Measurements from ENCODE around the gene ART1. TPM values are rescaled to one million over a fixed set of nuclear protein-coding genes. Genes with fewer than 3 reads are reported as not detected.
"Not testable (repeated sequence)": the region's sequence is repeated elsewhere in the genome, so short reads cannot be mapped to it uniquely, and the experiment has no call there.

ART1 gene
- polyA plus RNA-seq, 1 donor (not counting 4 experiments of a cell fraction or from before 2014, with no cell fraction given), result not detected

- no peak overlapping the region for H3K4me2 ChIP-seq (ENCODE audit: control insufficient read depth, extremely low read depth, insufficient read depth, low read depth, low read length)
- no peak overlapping the region for H3K27ac ChIP-seq (ENCODE audit: control insufficient read depth, insufficient read depth, low read length)
- no peak overlapping the region for H3K4me3 ChIP-seq (ENCODE audit: control insufficient read depth in 2 of 3, extremely low read depth in 1 of 3, insufficient read depth in 2 of 3, low read depth in 1 of 3, low read length in 3 of 3)
- no peaks in the 10 kb centered on the region for H4K20me1 ChIP-seq (ENCODE audit: control insufficient read depth, extremely low read depth, insufficient read depth, low read length)
- peaks cover 12% of the 10 kb centered on the region for H3K27me3 ChIP-seq (ENCODE audit: control insufficient read depth, extremely low read depth, insufficient read depth, low read length)
- dilution Hi-C loops (cut with MboI; ENCODE audit: extremely low pct_ligation_motif_present, low sequenced_read_pairs), result no loop called here
- no peak overlapping the region for H3K9ac ChIP-seq (ENCODE audit: control insufficient read depth, extremely low read depth, insufficient read depth, low read length)
- no peaks in the 10 kb centered on the region for H3K79me2 ChIP-seq (ENCODE audit: control insufficient read depth, insufficient read depth, low read length)
- peaks cover 3% of the 10 kb centered on the region for H3K4me1 ChIP-seq (ENCODE audit: control insufficient read depth, extremely low read depth, insufficient read depth, low read length)
- TF ChIP-seq CTCF (optimal IDR thresholded peaks at IDR 0.05 in 1 of 3, IDR thresholded peaks at IDR 0.05 in 1 of 3, conservative IDR thresholded peaks at IDR 0.05 in 1 of 3; ENCODE audit: extremely low read depth in 1 of 3, insufficient read depth in 2 of 3, low read length in 3 of 3), result no peak
- no peak for TF ChIP-seq EZH2 (IDR thresholded peaks at IDR 0.05; ENCODE audit: low read length)
- no peaks in the 10 kb centered on the region for H3K9me1 ChIP-seq (ENCODE audit: control insufficient read depth, extremely low read depth, insufficient read depth, low read length)
- no peaks in the 10 kb centered on the region for H3K9me3 ChIP-seq (ENCODE audit: control insufficient read depth, low read depth, low read length)
- DNase-seq (ENCODE audit: low read depth, low spot score) (no peak), FAIRE-seq (no peak)
- H2AFZ ChIP-seq (ENCODE audit: control insufficient read depth, low read length), result no peak overlapping the region
- no peaks in the 10 kb centered on the region for H3K36me3 ChIP-seq (ENCODE audit: control insufficient read depth in 2 of 2, extremely low read depth in 1 of 2, insufficient read depth in 2 of 2, low read length in 2 of 2)
These were observed 624 bp downstream of the ART1 start for GRCh38 chr11:3645552-3645951.

GRCh38 chr11:3648843-3649242 is 3.9 kb downstream of the ART1 start:
- H3K27me3 ChIP-seq (ENCODE audit: control insufficient read depth, extremely low read depth, insufficient read depth, low read length); H3K4me1 ChIP-seq (ENCODE audit: control insufficient read depth, extremely low read depth, insufficient read depth, low read length); H3K9ac ChIP-seq (ENCODE audit: control insufficient read depth, extremely low read depth, insufficient read depth, low read length); FAIRE-seq; H3K9me1 ChIP-seq (ENCODE audit: control insufficient read depth, extremely low read depth, insufficient read depth, low read length); H3K79me2 ChIP-seq (ENCODE audit: control insufficient read depth, insufficient read depth, low read length); H3K27ac ChIP-seq (ENCODE audit: control insufficient read depth, insufficient read depth, low read length); H3K36me3 ChIP-seq (ENCODE audit: control insufficient read depth in 2 of 2, extremely low read depth in 1 of 2, insufficient read depth in 2 of 2, low read length in 2 of 2); dilution Hi-C loops (cut with MboI; ENCODE audit: extremely low pct_ligation_motif_present, low sequenced_read_pairs); H3K9me3 ChIP-seq (ENCODE audit: control insufficient read depth, low read depth, low read length); H3K4me3 ChIP-seq (ENCODE audit: control insufficient read depth in 2 of 3, extremely low read depth in 1 of 3, insufficient read depth in 2 of 3, low read depth in 1 of 3, low read length in 3 of 3); H2AFZ ChIP-seq (ENCODE audit: control insufficient read depth, low read length); H4K20me1 ChIP-seq (ENCODE audit: control insufficient read depth, extremely low read depth, insufficient read depth, low read length); DNase-seq (ENCODE audit: low read depth, low spot score); H3K4me2 ChIP-seq (ENCODE audit: control insufficient read depth, extremely low read depth, insufficient read depth, low read depth, low read length): not testable (repeated sequence)

DNA sequence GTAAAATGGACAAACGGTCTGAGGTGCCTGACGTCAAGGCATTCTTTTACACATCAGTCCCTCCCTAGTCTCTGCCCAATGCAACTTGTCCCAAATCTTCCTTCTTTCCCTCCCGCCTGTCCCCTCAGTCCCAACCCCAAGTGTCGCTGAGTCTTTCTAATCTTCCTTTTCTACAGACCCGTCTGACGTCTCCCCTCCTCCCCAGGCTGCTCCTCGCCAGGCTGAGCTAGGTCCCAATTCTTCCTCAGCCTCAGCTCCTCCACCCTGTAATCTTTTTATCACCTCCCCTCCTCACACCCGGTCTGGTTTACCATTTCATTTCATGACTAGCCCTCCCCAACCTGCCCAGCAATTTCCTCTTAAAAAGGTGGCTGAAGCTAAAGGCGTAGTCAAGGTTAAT is 4.4 kb downstream of the ART1 start:
- H2AFZ ChIP-seq (ENCODE audit: control insufficient read depth, low read length); DNase-seq (ENCODE audit: low read depth, low spot score); H3K36me3 ChIP-seq (ENCODE audit: control insufficient read depth in 2 of 2, extremely low read depth in 1 of 2, insufficient read depth in 2 of 2, low read length in 2 of 2); H3K4me1 ChIP-seq (ENCODE audit: control insufficient read depth, extremely low read depth, insufficient read depth, low read length); H3K4me3 ChIP-seq (ENCODE audit: control insufficient read depth in 2 of 3, extremely low read depth in 1 of 3, insufficient read depth in 2 of 3, low read depth in 1 of 3, low read length in 3 of 3); H3K27me3 ChIP-seq (ENCODE audit: control insufficient read depth, extremely low read depth, insufficient read depth, low read length); H3K9ac ChIP-seq (ENCODE audit: control insufficient read depth, extremely low read depth, insufficient read depth, low read length); H3K79me2 ChIP-seq (ENCODE audit: control insufficient read depth, insufficient read depth, low read length); H4K20me1 ChIP-seq (ENCODE audit: control insufficient read depth, extremely low read depth, insufficient read depth, low read length); H3K9me3 ChIP-seq (ENCODE audit: control insufficient read depth, low read depth, low read length); dilution Hi-C loops (cut with MboI; ENCODE audit: extremely low pct_ligation_motif_present, low sequenced_read_pairs); H3K9me1 ChIP-seq (ENCODE audit: control insufficient read depth, extremely low read depth, insufficient read depth, low read length); H3K4me2 ChIP-seq (ENCODE audit: control insufficient read depth, extremely low read depth, insufficient read depth, low read depth, low read length); H3K27ac ChIP-seq (ENCODE audit: control insufficient read depth, insufficient read depth, low read length); FAIRE-seq: not testable (repeated sequence)

DNA sequence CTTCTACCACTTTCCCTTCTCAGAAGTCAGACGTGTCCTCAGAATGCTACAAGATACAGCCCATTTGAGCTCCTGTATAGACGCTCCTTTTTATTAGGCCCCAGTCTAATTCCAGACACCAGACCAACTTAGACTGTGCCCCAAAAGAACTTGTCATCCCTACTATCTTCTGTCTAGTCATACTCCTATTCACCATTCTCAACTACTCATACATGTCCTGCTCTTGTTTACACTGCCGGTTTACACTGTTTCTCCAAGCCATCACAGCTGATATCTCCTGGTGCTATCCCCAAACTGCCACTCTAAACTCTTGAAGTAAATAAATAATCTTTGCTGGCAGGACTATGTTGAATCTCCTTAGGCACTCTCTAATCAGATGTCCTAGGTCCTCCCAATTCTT is 7.6 kb downstream of the ART1 start:
- H3K9me3 ChIP-seq (ENCODE audit: control insufficient read depth, low read depth, low read length); H4K20me1 ChIP-seq (ENCODE audit: control insufficient read depth, extremely low read depth, insufficient read depth, low read length); H3K9me1 ChIP-seq (ENCODE audit: control insufficient read depth, extremely low read depth, insufficient read depth, low read length); DNase-seq (ENCODE audit: low read depth, low spot score); dilution Hi-C loops (cut with MboI; ENCODE audit: extremely low pct_ligation_motif_present, low sequenced_read_pairs); H3K79me2 ChIP-seq (ENCODE audit: control insufficient read depth, insufficient read depth, low read length); H3K4me3 ChIP-seq (ENCODE audit: control insufficient read depth in 2 of 3, extremely low read depth in 1 of 3, insufficient read depth in 2 of 3, low read depth in 1 of 3, low read length in 3 of 3); H3K36me3 ChIP-seq (ENCODE audit: control insufficient read depth in 2 of 2, extremely low read depth in 1 of 2, insufficient read depth in 2 of 2, low read length in 2 of 2); H3K4me1 ChIP-seq (ENCODE audit: control insufficient read depth, extremely low read depth, insufficient read depth, low read length); FAIRE-seq; H3K27me3 ChIP-seq (ENCODE audit: control insufficient read depth, extremely low read depth, insufficient read depth, low read length); H2AFZ ChIP-seq (ENCODE audit: control insufficient read depth, low read length); H3K9ac ChIP-seq (ENCODE audit: control insufficient read depth, extremely low read depth, insufficient read depth, low read length); H3K27ac ChIP-seq (ENCODE audit: control insufficient read depth, insufficient read depth, low read length); H3K4me2 ChIP-seq (ENCODE audit: control insufficient read depth, extremely low read depth, insufficient read depth, low read depth, low read length): not testable (repeated sequence)
